ENCODE results near the gene UNC45B. TPM values are rescaled to one million over a fixed set of nuclear protein-coding genes. Genes with fewer than 3 reads are reported as not detected.

Gene UNC45B
- total RNA-seq, 1 experiment from 2014 or later, result not detected

DNA sequence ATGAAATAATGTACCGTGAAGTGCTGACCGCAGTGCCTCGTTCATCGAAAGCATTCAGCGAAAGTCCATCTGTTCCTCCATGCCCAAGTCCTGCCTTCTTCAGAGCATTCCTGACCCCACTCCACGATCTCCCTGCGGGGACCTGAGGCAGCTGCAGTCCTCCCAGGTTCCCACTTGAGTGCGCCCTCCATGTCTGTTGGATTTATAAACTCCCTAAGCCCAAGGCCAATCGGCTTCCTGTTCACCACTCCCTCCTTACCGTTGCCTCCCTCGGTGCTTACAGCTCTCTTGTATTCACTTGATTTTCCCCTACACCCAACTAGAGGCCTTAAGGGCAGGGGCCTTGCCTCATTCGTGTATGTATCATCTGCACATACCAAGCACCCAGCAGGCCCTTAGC is 30.8 kb upstream of the UNC45B start:
- TF ChIP-seq, protein P1, sequence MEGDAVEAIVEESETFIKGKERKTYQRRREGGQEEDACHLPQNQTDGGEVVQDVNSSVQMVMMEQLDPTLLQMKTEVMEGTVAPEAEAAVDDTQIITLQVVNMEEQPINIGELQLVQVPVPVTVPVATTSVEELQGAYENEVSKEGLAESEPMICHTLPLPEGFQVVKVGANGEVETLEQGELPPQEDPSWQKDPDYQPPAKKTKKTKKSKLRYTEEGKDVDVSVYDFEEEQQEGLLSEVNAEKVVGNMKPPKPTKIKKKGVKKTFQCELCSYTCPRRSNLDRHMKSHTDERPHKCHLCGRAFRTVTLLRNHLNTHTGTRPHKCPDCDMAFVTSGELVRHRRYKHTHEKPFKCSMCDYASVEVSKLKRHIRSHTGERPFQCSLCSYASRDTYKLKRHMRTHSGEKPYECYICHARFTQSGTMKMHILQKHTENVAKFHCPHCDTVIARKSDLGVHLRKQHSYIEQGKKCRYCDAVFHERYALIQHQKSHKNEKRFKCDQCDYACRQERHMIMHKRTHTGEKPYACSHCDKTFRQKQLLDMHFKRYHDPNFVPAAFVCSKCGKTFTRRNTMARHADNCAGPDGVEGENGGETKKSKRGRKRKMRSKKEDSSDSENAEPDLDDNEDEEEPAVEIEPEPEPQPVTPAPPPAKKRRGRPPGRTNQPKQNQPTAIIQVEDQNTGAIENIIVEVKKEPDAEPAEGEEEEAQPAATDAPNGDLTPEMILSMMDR (IDR thresholded peaks at IDR 0.05; ENCODE audit: insufficient read depth in 1 of 2, low read depth in 1 of 2, low read length in 1 of 2, severe bottlenecking in 1 of 2, unreplicated experiment in 1 of 2), result no peak
- H3K36me3 Mint-ChIP-seq (ENCODE audit: insufficient read depth, unreplicated experiment), result peaks cover 19% of the 10 kb centered on the region
- CTCF ChIA-PET, result interaction anchor here (1.4 kb wide), 1 partner anchor 27 kb away, joined by 3 read pairs; no protein-coding TSS in a partner anchor
- Histone ChIP-seq H3K9me3 (no peaks in the 10 kb centered on the region), H3K4me3 (ENCODE audit: low read depth, low read length) (no peak overlapping the region), H3K4me1 (peaks cover 5% of the 10 kb centered on the region), H3K36me3 (ENCODE audit: control insufficient read depth, insufficient read depth, low read length) (0 out of 2 replicates have a peak, but pooled peaks cover 1% of the 10 kb centered on the region), H3K27me3 (replicated peaks; ENCODE audit: control insufficient read depth, insufficient read depth, low read length) (no peaks in the 10 kb centered on the region)
- DNase-seq, result no peak
- H3K4me3 Mint-ChIP-seq (ENCODE audit: unreplicated experiment), result no peak overlapping the region
- H3K9me3 Mint-ChIP-seq (ENCODE audit: unreplicated experiment), result no peaks in the 10 kb centered on the region
- no peak overlapping the region for H3K27ac Mint-ChIP-seq (ENCODE audit: unreplicated experiment)
- intact Hi-C loops (cut with micrococcal nuclease; ENCODE audit: unreplicated experiment), result loop anchor here (5.0 kb wide), 1 partner anchor 135 kb away; the partner anchor contains the start of gene LIG3
- no TSS peak for BruUV-seq (replicated peaks)
- H3K4me1 Mint-ChIP-seq (ENCODE audit: low read depth, unreplicated experiment), result no peaks in the 10 kb centered on the region
- POLR2A ChIA-PET, result no interaction called here
- no peaks in the 10 kb centered on the region for H3K27me3 Mint-ChIP-seq (ENCODE audit: insufficient read depth, unreplicated experiment)

DNA sequence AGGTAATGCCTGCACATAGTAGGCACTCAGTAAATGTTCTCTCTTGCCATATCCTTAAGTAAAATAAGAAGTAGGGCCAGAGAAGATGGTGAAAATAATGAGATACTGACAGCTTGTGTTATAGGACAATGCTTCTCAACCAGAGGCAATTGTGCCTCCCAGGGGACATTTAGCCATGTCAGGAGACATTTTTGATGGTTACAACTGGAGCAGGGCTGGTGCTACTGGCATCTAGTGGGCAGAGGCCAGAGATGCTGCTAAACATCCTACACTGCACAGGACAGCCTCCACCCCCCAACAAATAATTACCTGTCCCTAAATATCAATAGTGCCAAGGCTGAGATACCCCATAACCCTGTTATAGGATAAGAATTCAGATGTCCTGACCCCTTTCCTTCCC is 29.6 kb upstream of the UNC45B start:
- Histone ChIP-seq H3K36me3 (ENCODE audit: control insufficient read depth, insufficient read depth, low read length) (0 out of 2 replicates have a peak, but pooled peaks cover 1% of the 10 kb centered on the region), H3K9me3 (no peaks in the 10 kb centered on the region), H3K27me3 (replicated peaks; ENCODE audit: control insufficient read depth, insufficient read depth, low read length) (no peaks in the 10 kb centered on the region), H3K4me1 (peaks cover 5% of the 10 kb centered on the region), H3K4me3 (ENCODE audit: low read depth, low read length) (no peak overlapping the region)
- ChIA-PET POLR2A (no interaction called here), CTCF (interaction anchor here (2.3 to 2.4 kb wide), 2 partner anchors 28 to 576 kb away, joined by 9 to 12 read pairs; no protein-coding TSS in a partner anchor)
- BruUV-seq (replicated peaks), result no TSS peak
- peak overlapping the region; percentile 42 for H3K4me3 Mint-ChIP-seq (ENCODE audit: unreplicated experiment)
- H3K4me1 Mint-ChIP-seq (ENCODE audit: low read depth, unreplicated experiment), result no peaks in the 10 kb centered on the region
- no peaks in the 10 kb centered on the region for H3K27me3 Mint-ChIP-seq (ENCODE audit: insufficient read depth, unreplicated experiment)
- DNase-seq, result no peak
- no peaks in the 10 kb centered on the region for H3K9me3 Mint-ChIP-seq (ENCODE audit: unreplicated experiment)
- intact Hi-C loops (cut with micrococcal nuclease; ENCODE audit: unreplicated experiment), result loop anchor here (2.0 to 5.0 kb wide), 3 partner anchors 29 to 575 kb away; partner anchors contain the start of gene LIG3
- peaks cover 19% of the 10 kb centered on the region for H3K36me3 Mint-ChIP-seq (ENCODE audit: insufficient read depth, unreplicated experiment)
- H3K27ac Mint-ChIP-seq (ENCODE audit: unreplicated experiment), result no peak overlapping the region
- TF ChIP-seq, protein P1 (IDR thresholded peaks at IDR 0.05; ENCODE audit: insufficient read depth in 1 of 2, low read depth in 1 of 2, low read length in 1 of 2, severe bottlenecking in 1 of 2, unreplicated experiment in 1 of 2), result no peak

DNA sequence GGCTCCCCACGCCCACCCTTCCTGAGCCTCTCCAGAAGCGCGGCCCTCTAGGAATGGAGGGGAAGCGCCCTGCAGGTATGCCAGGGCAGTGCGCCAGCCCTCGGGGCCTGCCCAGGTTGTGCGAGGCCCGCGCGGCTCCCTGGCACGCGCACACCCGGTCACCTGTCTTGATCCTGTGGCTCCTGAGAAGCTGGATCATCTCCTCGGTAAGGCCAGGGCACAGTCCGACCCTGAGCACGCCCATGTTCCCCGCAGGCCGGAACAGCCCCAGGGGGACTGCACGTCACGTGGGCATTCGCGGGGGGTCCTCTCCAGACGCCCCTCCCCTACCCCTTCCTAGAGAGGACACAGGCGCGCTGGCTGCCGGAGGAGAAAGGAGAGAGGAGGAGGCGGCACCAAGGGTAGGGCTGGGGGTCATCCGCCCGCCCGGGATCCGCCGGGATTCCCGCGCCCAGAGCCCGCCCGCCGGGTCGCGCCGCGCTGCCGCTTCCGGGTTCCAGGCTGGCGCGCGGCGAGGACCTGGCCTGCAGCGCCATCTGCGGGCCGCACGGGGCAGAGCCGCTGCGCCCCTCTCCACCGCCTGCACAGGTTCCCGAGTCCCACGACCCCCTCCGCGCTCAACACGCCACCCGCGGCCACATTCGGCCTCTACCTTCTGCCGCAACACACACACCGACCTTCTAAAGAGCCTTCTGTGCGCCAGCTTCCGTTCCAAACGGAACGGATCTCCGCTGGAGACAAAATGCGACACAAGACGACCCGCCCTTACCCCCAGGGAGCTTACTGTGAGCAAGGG is 28.0 kb upstream of the UNC45B start, which contains the start of gene RAD51D:
Gene RAD51D, minus strand, starts transcription at position 491 of the 796 bp plus-strand sequence. Its CDS starts 247 bp downstream, at position 244.
- H3K27me3 Mint-ChIP-seq (ENCODE audit: insufficient read depth, unreplicated experiment), result no peaks in the 10 kb centered on the region
- peak within 1 kb of the TSS; percentile 75 for H3K4me3 Mint-ChIP-seq (ENCODE audit: unreplicated experiment)
- TF ChIP-seq, protein P1 (IDR thresholded peaks at IDR 0.05; ENCODE audit: insufficient read depth in 1 of 2, low read depth in 1 of 2, low read length in 1 of 2, severe bottlenecking in 1 of 2, unreplicated experiment in 1 of 2), result peak; percentile 74 to 97
- H3K36me3 Mint-ChIP-seq (ENCODE audit: insufficient read depth, unreplicated experiment), result peaks cover 14% of the 10 kb centered on the region
- H3K36me3 ChIP-seq (ENCODE audit: control insufficient read depth, insufficient read depth, low read length), result 0 out of 2 replicates have a peak, but pooled peaks cover 1% of the 10 kb centered on the region
- H3K9me3 Mint-ChIP-seq (ENCODE audit: unreplicated experiment), result no peaks in the 10 kb centered on the region
- CTCF ChIA-PET, result interaction anchor here (0.8 to 2.4 kb wide), 10 partner anchors 10 to 577 kb away, joined by 3 to 12 read pairs (median 4); partner anchors contain the start of gene LIG3
- intact Hi-C loops (cut with micrococcal nuclease; ENCODE audit: unreplicated experiment), result loop anchor here (1.0 to 5.0 kb wide), 4 partner anchors 31 to 577 kb away; partner anchors contain the start of gene LIG3
- POLR2A ChIA-PET, result no interaction called here
- no peaks in the 10 kb centered on the region for H3K4me1 Mint-ChIP-seq (ENCODE audit: low read depth, unreplicated experiment)
- peak within 1 kb of the TSS; percentile 40 for H3K27ac Mint-ChIP-seq (ENCODE audit: unreplicated experiment)
- no peaks in the 10 kb centered on the region for H3K9me3 ChIP-seq
- H3K4me3 ChIP-seq (ENCODE audit: low read depth, low read length), result peak within 1 kb of the TSS; percentile 70
- DNase-seq, result peak; percentile 86 to 91
- no peaks in the 10 kb centered on the region for H3K27me3 ChIP-seq (replicated peaks; ENCODE audit: control insufficient read depth, insufficient read depth, low read length)
- BruUV-seq (replicated peaks), result TSS peak; percentile 30
- peaks cover 5% of the 10 kb centered on the region for H3K4me1 ChIP-seq

All from Caco-2 (cell line).